Measurements from ENCODE around the gene NANOS3. TPM values are rescaled to one million over a fixed set of nuclear protein-coding genes. Genes with fewer than 3 reads are reported as not detected.

The NANOS3 gene
- total and polyA plus RNA-seq, 4 donors: 0.81 to 1.5 (median 0.82) TPM; not detected in 1

- peak overlapping the region; percentile 34 to 92 for H3K9ac ChIP-seq (ENCODE audit: insufficient read depth in 1 of 2, low read length in 2 of 2)
- H3K27ac ChIP-seq (ENCODE audit: low read depth in 1 of 2, low read length in 1 of 2): peak overlapping the region; percentile 100
- ATAC-seq (ENCODE audit: insufficient read depth, low FRiP score) (peak; percentile 49), DNase-seq (peak; percentile 98 to 99 (median 99))
- no peaks in the 10 kb centered on the region for H3K9me3 ChIP-seq (ENCODE audit: control insufficient read depth in 4 of 4, insufficient read depth in 3 of 4, low read length in 3 of 4)
- peaks cover 4 to 50% (median 33%) of the 10 kb centered on the region in 5 donors for H3K4me1 ChIP-seq (ENCODE audit: control insufficient read depth in 5 of 5, insufficient read depth in 5 of 5, low read length in 5 of 5)
- peak overlapping the region; percentile 38 for H3K4me3 ChIP-seq
- peak; percentile 26 for TF ChIP-seq CTCF (IDR thresholded peaks at IDR 0.05; ENCODE audit: control extremely low read depth, extremely low read depth)
- no peaks in the 10 kb centered on the region for H3K36me3 ChIP-seq (ENCODE audit: control insufficient read depth in 4 of 4, insufficient read depth in 4 of 4, low read length in 4 of 4)
- 3 to 4% methylated on average over 38 to 47 of the region's 47 CpGs for WGBS, 2 donors
- H3K27me3 ChIP-seq (ENCODE audit: control insufficient read depth in 3 of 3, insufficient read depth in 3 of 3, low read length in 2 of 3): no peaks in the 10 kb centered on the region
Observed at GRCh38 chr19:13847407-13848339, 29.3 kb upstream of the NANOS3 start.

GRCh38 chr19:13848340-13848677, 28.6 kb upstream of the NANOS3 start:
- no peaks in the 10 kb centered on the region for H3K27me3 ChIP-seq (ENCODE audit: control insufficient read depth in 3 of 3, insufficient read depth in 3 of 3, low read length in 2 of 3)
- 73 to 81% methylated on average over 4 of the region's 4 CpGs for WGBS, 2 donors
- H3K4me1 ChIP-seq (ENCODE audit: control insufficient read depth in 5 of 5, insufficient read depth in 5 of 5, low read length in 5 of 5): peaks cover 4 to 46% (median 30%) of the 10 kb centered on the region in 5 donors
- no peak overlapping the region for H3K9ac ChIP-seq (ENCODE audit: insufficient read depth in 1 of 2, low read length in 2 of 2)
- H3K36me3 ChIP-seq (ENCODE audit: control insufficient read depth in 4 of 4, insufficient read depth in 4 of 4, low read length in 4 of 4): no peaks in the 10 kb centered on the region
- H3K4me3 ChIP-seq: no peak overlapping the region
- ATAC-seq (ENCODE audit: insufficient read depth, low FRiP score) (no peak), DNase-seq (no peak)
- H3K9me3 ChIP-seq (ENCODE audit: control insufficient read depth in 4 of 4, insufficient read depth in 3 of 4, low read length in 3 of 4): no peaks in the 10 kb centered on the region
- no peak for TF ChIP-seq CTCF (IDR thresholded peaks at IDR 0.05; ENCODE audit: control extremely low read depth, extremely low read depth)
- H3K27ac ChIP-seq (ENCODE audit: low read depth in 1 of 2, low read length in 1 of 2): peak overlapping the region; percentile 100

DNA sequence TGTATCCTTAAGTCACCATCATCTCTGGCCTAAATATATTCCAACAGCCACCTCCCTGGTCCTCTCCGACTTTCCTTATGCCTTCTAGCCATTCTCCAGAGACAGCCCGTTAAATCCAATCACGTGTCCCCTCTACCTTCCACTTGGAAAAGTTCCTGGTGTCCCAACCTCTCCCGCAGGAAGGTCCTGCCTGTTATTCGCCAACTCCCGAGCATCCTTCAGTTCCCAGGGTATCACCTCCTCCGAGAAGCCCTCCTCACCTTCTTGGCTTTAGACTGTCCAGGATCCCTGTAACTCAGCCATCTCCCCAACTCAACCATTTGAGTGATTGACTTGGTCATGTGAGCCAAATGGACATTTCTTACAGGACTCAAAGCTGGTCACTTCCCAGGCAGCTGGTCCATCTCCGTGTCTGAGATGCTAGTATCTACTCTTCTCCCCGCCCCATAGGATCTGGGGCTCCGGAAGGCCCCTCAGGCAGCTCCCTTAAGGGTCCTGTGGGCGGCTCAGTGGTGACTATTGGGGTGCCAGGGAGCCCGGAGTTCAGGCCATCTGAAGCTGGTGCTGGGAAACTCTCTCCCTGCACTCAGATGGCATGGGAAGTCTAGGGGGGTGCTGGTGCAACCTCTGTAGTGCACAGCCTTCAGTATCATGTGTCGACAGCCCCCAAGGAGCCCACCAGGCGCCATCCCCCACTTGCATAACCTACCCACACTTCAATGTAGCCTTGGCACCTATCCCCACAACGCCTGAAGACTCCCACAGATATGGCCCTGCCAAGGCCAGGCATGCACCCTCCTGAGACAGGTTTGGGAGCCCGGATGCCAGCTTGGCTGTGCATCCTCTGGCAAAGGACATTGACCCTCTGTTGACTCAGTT, 27.9 kb upstream of the NANOS3 start:
- WGBS, 2 donors: 70 to 79% methylated on average over 16 of the region's 16 CpGs
- TF ChIP-seq CTCF (IDR thresholded peaks at IDR 0.05; ENCODE audit: control extremely low read depth, extremely low read depth): no peak
- Histone ChIP-seq H3K9ac (ENCODE audit: insufficient read depth in 1 of 2, low read length in 2 of 2) (no peak overlapping the region), H3K4me1 (ENCODE audit: control insufficient read depth in 5 of 5, insufficient read depth in 5 of 5, low read length in 5 of 5) (peaks cover 4 to 38% (median 27%) of the 10 kb centered on the region in 5 donors), H3K4me3 (no peak overlapping the region), H3K27ac (ENCODE audit: low read depth in 1 of 2, low read length in 1 of 2) (peak overlapping the region; percentile 26 to 94), H3K9me3 (ENCODE audit: control insufficient read depth in 4 of 4, insufficient read depth in 3 of 4, low read length in 3 of 4) (no peaks in the 10 kb centered on the region), H3K27me3 (ENCODE audit: control insufficient read depth in 3 of 3, insufficient read depth in 3 of 3, low read length in 2 of 3) (no peaks in the 10 kb centered on the region), H3K36me3 (ENCODE audit: control insufficient read depth in 4 of 4, insufficient read depth in 4 of 4, low read length in 4 of 4) (no peaks in the 10 kb centered on the region)
- ATAC-seq (ENCODE audit: insufficient read depth, low FRiP score) (no peak), DNase-seq (peak in 1 of 3 donors; percentile 57)
